NCI-H1436 treated with DMSO at 0.1 percent for 48 hours (cell line): Measurements from ENCODE around the gene PTPN22.
"Not testable (repeated sequence)": the region's sequence is repeated elsewhere in the genome, so short reads cannot be mapped to it uniquely, and the experiment has no call there.

Experiments used
- DNase-seq: peaks from one replicate; lab custom pipeline; 2025; lab: John Stamatoyannopoulos, UW

Gene PTPN22

DNA sequence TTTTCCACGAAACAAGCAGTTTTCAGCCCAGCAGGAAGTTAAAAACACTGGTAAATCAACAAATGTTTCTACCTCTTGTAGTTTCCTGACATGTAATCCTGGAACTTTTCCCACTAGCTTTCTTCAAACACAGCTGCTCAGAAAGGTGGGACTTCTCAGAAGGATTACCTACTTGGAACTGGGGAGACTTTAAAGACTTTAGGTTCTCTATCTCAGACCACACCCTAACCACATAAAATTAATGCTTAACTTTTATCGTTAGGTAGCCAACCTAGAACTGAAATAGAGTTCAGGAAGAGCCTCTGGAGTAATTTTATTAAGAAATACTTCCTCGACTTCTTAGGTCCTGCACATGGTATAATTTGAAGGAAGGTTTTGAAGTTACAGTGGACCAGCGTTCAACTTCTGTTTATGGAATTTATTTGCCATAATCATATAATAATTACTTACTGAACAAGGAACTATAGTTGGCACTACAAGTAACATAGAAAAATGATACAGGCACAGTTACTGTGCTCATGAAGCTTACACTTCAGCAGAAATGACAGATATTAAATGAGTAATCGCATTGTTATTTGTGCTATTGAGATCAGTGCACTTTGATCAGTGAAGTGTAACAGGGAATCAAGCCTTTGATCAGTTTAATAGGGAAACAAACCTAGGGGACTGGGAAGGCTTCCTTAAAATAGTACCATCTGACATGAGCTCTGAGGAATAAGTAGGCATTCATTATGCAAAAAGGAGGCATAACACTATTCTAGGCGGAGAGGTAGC lies 16.1 kb upstream of the PTPN22 start, which contains the start of gene BCL2L15:
Gene BCL2L15, minus strand, starts transcription at position 180 of the 774 bp plus-strand sequence. CDS start 206 bp downstream, outside the sequence.
- DNase-seq = no peak

DNA sequence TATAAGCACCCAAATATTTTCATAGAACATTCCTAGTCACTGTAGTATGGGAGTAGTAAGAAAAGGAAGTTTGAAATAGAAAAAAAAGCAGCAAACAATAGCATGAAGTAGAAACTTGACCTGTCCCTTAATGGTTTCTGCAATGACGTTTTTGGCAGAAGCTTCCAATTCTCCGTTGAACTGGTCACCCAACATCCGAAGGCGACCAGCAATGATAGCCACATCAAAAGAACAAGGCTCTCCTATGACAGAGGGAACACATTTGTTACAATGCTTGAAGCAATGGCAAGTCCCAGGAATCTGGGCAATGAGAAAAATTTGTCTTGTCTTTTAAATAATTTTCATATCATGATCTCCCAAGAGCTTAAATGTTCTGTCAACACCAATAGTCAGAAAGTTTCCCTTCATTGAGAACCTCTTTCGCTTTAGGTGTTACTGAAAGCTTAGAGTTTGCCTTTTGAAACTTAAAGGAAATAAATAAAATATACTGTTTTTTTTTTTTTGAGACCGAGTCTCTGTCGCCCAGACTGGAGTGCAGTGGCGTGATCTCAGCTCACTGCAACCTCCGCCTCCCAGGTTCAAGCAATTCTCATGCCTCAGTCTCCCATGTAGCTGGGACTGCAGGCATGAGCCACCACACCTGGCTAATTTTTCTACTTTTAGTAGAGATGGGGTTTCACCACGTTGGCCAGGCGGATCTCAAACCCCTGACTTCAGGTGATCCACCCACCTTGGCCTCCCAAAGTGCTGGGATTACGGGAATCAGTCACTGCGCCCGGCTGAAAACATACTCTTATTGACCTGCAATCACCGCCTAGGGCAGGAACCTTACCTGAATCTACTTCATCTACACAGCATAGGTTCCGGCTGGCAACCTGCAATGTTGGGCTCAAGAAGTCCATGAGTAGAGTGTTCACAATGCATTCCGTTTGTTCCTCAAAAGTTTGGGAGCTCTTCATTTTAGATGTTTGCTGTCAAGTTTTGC lies 15.2 kb upstream of the PTPN22 start:
- DNase-seq = no peak

GRCh38 chr1:113881661-113882060 lies 10.1 kb upstream of the PTPN22 start:
- DNase-seq = no peak

- no peak for DNase-seq
These were observed 8.2 kb upstream of the PTPN22 start for GRCh38 chr1:113879739-113880038.

DNA sequence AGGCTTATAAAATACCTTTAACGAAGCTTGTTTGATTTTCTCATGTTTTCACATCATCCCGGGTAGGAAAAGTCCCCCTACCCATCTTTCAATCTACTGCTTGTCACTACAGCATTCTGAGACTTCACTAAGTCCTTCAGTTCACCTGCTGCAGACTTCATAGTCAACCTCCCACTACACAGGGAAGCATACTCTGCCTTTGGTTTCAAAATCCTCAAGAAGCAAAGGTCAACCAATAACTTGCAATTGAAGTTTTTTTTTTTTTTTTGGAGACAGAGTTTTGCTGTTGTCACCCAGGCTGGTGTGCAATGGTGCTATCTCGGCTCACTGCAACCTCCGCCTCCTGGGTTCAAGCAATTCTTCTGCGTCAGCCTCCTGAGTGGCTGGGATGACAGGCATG lies 4.7 kb upstream of the PTPN22 start:
- DNase-seq = no peak

DNA sequence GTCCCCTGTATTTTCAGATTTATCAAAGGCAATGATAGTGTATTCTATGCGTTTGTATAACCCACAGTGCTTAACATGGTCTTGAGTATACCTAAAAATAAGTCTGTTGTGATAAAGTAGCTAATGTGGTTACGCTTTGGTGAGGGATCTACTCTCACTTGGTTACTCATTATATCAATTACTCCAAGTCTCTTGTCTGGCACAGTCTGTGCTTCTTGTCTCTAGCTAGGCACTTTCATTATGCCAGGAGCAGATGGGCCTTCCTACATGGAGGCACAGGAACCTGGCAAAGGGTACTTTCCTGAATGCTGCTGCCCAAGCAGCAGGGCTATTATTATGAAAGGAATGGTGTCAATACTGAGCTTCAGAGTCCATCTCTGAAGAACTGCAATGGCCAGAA lies 4.2 kb upstream of the PTPN22 start:
- no peak for DNase-seq

DNA sequence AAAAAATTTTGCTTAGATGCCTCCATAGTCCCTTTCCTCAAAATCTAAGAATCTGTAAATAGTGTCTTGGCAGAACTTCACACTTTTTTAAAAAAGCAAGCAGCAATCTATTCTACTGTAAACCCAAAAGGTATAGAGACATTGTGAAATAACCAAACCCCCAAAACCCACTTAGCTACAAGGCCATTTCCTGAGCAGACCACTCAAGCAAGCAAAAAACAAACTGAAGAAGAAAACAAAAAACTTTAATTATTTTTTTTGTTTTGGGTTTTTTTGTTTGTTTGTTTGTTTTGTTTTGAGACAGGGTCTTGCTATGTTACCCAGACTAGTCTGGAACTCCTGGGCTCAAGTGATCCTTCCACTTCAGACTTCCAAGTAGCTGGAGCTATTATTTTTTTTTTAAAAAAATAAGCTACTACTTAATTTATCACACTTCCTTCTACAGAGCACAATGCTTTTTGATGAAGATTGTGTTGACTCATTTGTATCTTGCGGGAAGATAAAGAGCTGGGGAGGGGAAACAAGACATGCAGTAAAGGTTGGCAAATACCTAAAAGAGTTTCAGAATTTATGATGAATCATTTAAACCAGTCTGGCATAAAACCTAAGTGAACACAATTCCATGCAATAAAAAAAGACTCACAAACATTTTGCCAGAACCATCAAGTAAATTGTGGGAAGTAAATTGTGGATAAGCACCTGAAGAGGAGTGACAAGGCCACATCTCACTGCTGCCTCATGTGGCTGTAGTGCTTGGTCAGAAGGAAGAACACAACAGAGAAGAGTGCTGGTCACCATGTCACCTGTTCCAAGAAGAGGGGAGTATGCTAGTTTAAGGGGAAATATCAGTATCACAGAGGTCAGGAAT lies 2.7 kb upstream of the PTPN22 start:
- no peak for DNase-seq

DNA sequence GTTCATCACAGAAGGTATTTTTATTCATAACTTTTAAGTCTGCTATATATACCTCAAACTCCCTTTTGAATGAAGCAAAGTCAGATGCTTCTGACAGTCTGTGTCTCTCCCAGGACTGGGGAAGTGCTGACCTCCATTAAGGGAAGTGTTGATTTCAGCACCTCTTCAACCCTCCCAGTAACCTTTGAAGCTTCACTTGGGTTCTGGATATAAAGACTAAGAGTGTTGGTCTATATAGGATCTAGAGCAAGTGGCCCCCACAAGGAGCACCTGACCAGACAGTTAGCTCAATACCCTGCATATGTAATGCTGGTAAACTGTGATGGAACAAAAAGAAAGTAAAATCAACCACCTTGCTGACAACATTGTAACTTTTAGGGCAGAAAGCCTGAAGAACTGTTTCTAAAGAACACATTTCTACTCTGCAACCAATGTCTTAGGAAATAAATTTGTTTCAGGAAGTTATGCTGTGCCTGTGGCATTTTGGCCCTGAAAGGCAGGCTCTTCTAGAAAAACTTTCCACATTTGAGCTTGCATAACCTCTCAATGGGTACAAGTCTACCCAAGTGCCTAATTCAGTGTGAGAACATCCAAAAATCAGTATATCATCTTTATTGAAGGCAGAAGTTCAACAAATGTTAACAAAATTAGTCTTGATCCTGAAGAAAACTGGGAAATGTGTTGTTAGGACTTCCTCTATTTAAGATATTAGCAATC lies 865 bp upstream of the PTPN22 start:
- no peak for DNase-seq

DNA sequence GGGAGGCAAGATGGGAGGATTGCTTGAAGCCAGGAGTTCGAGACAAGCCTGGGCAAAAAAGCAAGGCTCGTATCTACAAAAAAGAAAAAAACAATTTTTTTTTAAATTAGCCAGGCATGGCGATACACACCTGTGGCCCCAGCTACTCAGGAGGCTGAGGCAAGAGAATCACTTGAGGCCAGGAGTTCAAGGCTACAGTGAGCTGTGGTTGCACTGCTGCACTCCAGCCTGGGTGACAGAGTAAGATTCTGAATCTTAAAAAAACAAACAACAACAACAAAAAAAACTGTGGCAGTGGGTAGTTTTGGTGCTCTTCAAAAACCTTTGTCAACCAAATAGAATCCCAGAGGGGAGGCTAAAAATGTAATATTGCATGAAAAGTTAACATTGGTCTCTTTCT lies 734 bp downstream of the PTPN22 start:
- no peak for DNase-seq

GRCh38 chr1:113868387-113869083 lies 3.0 kb downstream of the PTPN22 start:
- DNase-seq = no peak

DNA sequence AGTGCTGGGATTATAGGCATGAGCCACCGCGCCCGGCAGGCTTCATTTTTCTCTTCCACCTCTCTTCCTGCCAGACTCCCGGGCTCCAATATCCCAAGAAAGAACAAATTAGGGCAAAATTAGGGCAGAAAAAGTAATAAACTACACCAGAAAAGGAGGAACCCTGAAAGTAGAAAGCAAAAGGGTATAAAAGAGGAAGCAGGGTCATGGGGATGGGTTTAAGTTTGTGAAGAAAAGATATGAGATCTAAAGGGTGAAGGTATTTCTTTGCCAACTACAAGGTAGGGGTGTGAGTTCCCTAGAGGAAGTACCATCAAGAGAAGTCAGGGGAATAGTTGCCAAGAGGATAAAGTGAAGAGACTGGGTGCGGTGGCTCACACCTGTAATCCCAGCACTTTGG lies 9.9 kb downstream of the PTPN22 start:
- no peak for DNase-seq

GRCh38 chr1:113860891-113861290 lies 10.6 kb downstream of the PTPN22 start:
- no peak for DNase-seq

DNA sequence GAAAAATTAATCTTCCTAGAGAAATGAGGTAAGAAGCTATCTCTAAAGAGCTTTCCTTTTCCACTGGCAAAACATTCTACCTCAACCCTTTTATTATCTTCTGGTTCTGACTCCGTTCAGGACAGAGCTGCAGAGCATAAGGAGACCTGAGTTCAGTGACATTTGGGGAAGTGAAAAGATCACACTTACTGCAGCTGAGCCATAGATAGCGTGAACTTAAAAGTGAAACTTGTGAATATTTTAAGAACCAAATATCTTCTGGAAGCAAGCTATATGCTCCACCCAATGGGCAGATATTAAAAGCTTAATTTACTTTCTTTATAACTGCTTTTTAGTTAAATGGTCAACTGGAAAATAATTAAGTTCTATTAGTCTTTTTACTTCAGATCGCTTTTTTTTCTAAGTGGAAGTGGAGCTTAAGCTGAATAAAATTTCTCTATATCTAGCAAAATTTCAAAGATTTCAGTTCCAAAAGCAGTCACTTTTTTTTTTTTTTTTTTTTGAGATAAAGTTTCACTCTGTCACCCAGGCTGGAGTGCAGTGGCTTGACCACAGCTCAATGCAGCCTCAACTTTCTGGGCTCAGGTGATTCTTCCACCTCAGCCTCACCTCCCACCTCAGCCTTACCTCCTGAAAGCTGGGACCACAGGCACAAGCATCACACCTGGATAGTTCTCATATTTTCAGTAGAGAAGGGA lies 11.9 kb downstream of the PTPN22 start:
- DNase-seq = no peak

- no peak for DNase-seq
These were observed 12.5 kb downstream of the PTPN22 start for GRCh38 chr1:113858982-113859381.

DNA sequence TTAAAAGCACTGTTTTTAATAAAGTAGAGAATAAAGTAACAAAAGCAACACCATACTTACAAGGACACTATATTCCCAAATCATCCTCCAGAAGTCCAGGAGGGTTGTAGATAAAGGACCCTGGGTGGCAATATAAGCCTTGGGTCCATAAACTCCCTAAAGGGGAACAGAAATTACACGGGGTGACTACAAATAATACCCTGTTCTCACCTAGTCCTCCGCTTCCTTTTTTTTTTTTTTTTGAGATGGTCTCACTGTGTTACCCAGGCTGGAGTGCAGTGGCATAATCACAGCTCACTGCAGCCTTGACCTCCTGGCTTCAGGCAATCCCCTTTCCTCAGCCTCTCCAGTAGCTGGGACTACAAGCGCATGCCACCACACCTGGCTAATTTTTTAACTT lies 13.1 kb downstream of the PTPN22 start:
- no peak for DNase-seq

- DNase-seq = no peak
These were observed 13.7 kb downstream of the PTPN22 start for GRCh38 chr1:113857776-113858175.

DNA sequence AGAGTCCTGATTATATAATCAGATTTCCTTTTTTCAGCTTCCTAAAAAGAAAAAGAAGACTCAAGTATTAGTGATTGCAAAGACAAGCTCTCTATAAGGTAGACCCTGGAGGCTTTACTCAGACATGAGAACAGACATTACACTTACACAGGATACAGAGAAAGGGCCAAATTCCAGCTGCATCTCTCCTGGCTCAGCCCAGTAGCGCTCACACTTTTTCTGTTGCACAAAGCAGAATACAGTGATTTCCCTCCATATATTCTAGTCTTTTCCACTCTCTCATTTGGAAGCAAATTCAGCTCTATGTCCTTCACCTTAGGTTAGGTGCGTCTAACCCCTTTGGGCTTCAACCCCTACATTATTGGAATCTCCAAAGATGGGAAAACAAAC lies 15.1 kb downstream of the PTPN22 start:
- DNase-seq = no peak

DNA sequence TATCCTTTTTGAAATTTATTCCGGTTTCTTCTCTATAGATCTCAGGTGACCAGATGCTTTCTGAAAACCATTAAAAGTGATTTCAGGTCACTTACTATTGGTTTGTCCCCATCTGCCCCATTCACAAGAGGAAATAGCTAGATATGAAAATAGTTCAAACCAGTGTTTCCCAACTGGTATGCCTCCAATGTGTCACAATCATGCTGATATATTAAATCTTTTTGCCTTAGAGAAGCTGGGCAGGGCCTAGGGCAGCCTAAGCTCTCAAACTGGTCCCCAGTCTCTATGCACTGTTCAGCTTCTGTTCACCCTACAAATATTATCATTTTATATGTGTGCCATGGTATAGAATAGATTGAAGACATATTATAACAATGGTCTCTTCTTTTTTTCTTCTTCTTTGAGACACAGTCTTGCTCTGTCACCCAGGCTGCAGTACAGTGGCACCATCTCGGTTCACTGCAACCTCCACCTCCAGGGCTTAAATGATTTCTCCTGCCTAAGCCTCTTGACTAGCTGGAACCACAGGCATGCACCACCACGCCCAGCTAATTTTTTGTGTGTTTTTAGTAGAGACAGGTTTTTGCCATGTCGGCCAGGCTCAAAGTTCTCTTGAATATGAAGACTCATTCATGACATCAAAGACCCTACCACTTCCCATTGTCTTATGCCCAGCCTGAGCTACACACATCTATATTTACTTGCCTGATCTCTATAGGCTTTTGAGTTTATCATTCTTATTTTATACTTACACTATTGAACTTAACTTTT lies 15.7 kb downstream of the PTPN22 start:
- DNase-seq = no peak

DNA sequence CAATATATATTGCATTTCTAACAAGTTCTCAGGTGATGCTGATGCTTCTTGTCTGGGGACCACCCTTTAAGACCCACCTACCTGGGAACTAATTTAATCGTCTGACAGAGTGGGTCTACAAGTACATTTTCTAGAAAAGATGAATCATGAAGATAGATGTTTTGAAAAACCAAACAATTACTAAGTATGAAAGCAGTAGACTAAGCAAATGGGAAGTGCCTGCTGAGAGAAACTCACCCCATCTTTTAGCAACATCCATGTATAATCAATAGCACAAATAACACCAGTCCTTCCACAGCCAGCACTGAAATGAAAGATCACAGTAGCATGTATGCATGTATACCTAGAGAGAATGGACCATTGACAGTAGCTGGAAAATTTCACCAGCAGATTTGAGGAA lies 17.3 kb downstream of the PTPN22 start:
- DNase-seq = no peak

GRCh38 chr1:113852694-113853093 lies 18.8 kb downstream of the PTPN22 start:
- not testable (repeated sequence) for DNase-seq
